Stimulated activated CD4-positive, alpha-beta T cell treated with anti-CD3 and anti-CD28 coated beads, Interleukin-12 subunit alpha, Interleukin-12 subunit beta, amount 100 ng/mL, for 24 hours (primary cell): ENCODE data around the gene KCTD7.
"Not testable (repeated sequence)": the region's sequence is repeated elsewhere in the genome, so short reads cannot be mapped to it uniquely, and the experiment has no call there.

Experiments
- DNase-seq, 2 experiments: peaks; one replicate each; pipeline ENCODE4 v3.0.0-alpha.2; 2020; ENCODE audit warnings: low read depth in 2 of 2

Gene KCTD7

GRCh38 chr7:66617295-66617694, 11.4 kb upstream of the KCTD7 start:
- DNase-seq: no peak

- DNase-seq: not testable (repeated sequence)
Measured at GRCh38 chr7:66619341-66619948, 9.2 kb upstream of the KCTD7 start.

- DNase-seq: no peak
Measured at GRCh38 chr7:66626331-66626934, 2.2 kb upstream of the KCTD7 start.

- DNase-seq: no peak
Measured at GRCh38 chr7:66627151-66627681, 1.5 kb upstream of the KCTD7 start.

- DNase-seq: peak in 1 of 2 experiments; percentile 11
Measured at GRCh38 chr7:66627881-66628360, 760 bp upstream of the KCTD7 start.

GRCh38 chr7:66629222-66630062, 761 bp downstream of the KCTD7 start:
- DNase-seq: no peak

GRCh38 chr7:66630531-66630930, 1.9 kb downstream of the KCTD7 start:
- no peak for DNase-seq

- DNase-seq: no peak
Measured at GRCh38 chr7:66631471-66631870, 2.8 kb downstream of the KCTD7 start.

- no peak for DNase-seq
Measured at GRCh38 chr7:66634816-66635215, 6.1 kb downstream of the KCTD7 start.

GRCh38 chr7:66635322-66635981, 6.8 kb downstream of the KCTD7 start:
- DNase-seq: not testable (repeated sequence)

- DNase-seq: not testable (repeated sequence)
Measured at GRCh38 chr7:66635982-66636546, 7.4 kb downstream of the KCTD7 start.

GRCh38 chr7:66638309-66639099, 9.8 kb downstream of the KCTD7 start:
- DNase-seq: no peak

- DNase-seq: no peak
Measured at GRCh38 chr7:66639773-66640172, 11.1 kb downstream of the KCTD7 start.

GRCh38 chr7:66640802-66641525, 12.3 kb downstream of the KCTD7 start:
- no peak for DNase-seq

GRCh38 chr7:66641526-66641871, 12.8 kb downstream of the KCTD7 start:
- no peak for DNase-seq

GRCh38 chr7:66642186-66642585, 13.5 kb downstream of the KCTD7 start:
- no peak for DNase-seq

GRCh38 chr7:66642932-66643331, 14.3 kb downstream of the KCTD7 start:
- DNase-seq: no peak

- no peak for DNase-seq
Measured at GRCh38 chr7:66643395-66643794, 14.7 kb downstream of the KCTD7 start.

- DNase-seq: not testable (repeated sequence)
Measured at GRCh38 chr7:66651026-66651425, 22.3 kb downstream of the KCTD7 start.

GRCh38 chr7:66653719-66654274, 25.1 kb downstream of the KCTD7 start:
- not testable (repeated sequence) for DNase-seq
